Activated CD4-positive, alpha-beta T cell treated with anti-CD3 and anti-CD28 coated beads, Interleukin-2, amount 50 U/mL, for 4 hours (primary cell): ENCODE data around the gene RPS5.
A peak's percentile ranks its signal among the peaks of the same experiment; 100 is the strongest.
"Not testable (repeated sequence)": the region's sequence is repeated elsewhere in the genome, so short reads cannot be mapped to it uniquely, and the experiment has no call there.

Experiments
- DNase-seq, 2 experiments: peaks; one replicate each; pipeline ENCODE4 v3.0.0-alpha.2; 2020

The RPS5 gene

DNA sequence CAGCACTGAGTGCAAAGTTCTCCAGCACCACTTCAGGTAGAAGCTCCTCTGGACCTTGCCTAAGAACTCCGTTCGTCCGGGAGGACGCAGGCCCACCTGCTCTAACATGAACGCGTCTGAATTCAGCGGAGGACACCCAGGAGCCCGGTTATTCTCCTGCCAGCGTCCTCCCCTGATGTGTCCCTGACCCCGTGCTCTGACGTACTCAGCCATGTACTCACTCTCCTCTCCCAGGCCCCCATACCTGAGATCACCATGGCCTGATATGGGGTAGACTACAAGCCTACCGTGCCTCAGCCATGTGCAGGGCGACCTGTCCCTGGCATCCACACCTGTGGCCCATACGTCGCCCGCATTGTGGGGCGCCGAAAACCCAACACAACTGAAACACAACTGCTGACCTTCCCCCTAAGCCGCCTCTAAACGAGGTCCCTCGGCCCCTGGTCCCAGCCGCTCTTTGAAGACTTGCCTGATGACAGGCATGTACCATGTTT, 20.6 kb downstream of the RPS5 start:
- no peak for DNase-seq

DNA sequence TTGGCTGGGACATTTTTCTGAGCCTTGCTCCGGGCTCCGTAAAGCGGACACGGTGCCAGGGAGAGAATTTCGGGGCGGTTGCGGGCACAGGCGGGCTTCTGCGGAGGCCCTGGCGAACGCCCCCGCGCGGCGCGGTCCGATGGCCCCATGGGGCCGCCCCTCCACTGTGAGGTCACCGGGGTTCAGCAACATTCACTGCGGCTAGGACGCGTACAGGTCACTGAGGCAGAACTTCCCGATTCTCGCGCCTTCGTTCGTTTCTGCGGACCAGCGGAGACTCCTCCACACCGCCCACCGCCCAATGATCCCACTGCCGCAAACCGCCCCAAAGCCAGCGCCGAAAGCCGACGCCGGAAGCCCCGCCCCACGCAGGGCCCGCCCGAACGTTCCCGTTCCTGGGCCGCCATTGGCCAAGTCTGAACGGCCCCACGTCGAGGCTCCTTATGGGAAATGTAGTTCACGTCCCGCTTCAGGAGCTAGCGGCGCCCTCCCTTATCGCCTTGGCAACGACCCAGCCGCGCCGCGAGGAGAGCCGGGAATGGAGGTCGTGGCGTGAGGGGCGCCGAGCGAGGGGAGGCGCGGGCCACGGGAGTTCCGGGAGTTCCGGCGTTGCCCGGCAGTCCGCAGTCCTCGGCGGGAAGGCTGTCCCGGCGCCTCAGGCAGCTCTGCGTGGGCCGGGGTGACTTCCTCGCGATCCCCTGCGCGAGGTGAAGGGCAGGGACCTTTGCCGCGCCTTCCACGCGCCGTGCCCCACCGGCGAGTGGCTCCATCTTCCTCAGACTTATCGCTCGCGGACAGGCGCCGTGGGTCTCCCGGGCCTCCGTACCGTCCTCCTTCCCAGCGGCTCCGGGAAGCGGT, 21.3 kb downstream of the RPS5 start, which contains the start of gene ZNF584:
Gene ZNF584, plus strand, starts transcription at position 498 of the 858 bp plus-strand sequence. CDS start 499 bp downstream, outside the sequence.
- DNase-seq, result peak; percentile 92 to 94

DNA sequence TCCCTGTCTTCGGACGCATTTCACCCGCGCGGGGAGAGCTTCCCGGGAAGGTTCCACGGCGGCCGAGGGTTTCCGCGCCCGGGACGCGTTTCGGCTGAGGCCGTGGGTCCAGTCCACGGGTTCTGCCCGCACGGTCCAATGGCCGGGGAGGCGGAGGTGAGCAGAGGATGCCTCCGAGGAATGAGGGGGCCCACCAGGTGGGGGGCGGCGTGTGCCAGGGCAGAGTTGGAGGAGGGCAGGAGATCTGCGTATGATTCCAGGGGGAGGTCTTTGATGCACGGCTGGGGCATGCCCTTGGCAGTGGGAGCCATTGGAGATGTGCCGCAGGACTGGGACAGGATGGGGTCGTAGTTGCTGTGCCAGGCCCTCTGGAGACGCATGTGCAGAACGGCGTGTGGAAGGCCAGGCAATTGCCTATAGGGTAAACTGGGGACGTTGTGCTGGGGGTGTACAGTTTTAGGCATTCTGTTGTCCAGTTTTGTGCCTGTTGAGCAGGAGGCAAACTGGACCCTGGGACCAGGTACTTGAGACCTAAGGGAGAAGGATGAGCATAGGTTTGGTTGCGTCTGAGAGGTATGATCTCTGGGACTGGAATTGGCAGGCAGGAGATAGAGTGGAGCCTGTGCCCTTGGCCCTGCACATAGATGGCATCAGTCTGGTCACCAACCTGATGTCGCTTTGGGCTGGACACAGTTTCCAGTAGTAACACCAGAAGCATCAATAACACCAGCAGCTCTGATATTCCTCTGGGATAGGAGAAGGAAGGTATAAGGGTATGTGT, 22.1 kb downstream of the RPS5 start:
- peak in 1 of 2 experiments; percentile 11 for DNase-seq

DNA sequence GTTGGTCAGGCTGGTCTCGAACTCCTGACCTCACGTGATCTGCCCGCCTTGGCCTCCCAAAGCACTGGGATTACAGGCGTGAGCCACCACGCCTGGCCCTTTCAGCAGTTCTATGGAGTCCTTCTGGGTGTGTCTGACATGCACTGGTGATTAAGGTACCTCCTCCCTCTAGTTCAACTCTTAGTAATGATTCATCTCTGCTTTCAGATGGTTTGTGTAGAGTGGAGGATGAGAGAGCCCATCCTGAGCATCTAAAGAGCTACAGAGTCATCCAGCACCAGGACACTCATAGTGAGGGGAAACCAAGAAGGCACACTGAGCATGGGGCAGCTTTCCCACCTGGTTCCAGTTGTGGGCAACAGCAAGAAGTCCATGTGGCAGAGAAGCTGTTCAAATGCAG, 29.5 kb downstream of the RPS5 start:
- no peak for DNase-seq

DNA sequence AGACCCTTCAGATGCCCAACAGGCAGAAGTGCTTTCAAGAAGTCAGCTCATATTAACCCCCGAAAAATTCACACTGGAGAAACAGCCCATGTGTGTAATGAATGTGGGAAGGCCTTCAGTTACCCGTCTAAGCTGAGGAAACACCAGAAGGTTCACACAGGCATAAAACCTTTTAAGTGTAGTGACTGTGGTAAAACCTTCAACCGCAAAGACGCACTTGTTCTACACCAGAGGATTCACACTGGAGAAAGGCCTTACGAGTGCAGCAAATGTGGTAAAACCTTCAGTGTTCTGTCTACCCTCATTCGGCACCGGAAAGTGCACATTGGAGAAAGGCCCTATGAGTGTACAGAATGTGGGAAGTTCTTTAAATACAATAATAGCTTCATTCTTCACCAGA, 30.0 kb downstream of the RPS5 start:
- no peak for DNase-seq

DNA sequence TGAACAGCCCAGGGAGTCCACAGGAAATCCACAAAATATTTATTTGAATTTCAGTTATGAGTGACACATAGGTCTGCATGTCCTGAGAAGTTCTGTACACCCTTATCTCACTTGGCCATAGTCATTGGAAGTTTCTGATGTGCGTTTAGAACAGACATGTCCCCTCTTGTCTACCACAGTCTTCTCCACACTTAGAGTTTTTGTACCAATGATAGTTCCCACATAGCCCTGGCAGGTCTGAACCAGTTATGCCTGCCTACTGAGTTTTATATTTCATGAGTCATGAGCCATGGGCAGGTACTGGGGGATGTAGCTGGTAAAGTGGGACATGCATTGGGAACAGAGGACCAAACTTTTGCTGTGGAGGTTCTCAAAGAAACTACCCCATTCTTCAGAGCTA, 41.5 kb downstream of the RPS5 start:
- DNase-seq, result no peak

DNA sequence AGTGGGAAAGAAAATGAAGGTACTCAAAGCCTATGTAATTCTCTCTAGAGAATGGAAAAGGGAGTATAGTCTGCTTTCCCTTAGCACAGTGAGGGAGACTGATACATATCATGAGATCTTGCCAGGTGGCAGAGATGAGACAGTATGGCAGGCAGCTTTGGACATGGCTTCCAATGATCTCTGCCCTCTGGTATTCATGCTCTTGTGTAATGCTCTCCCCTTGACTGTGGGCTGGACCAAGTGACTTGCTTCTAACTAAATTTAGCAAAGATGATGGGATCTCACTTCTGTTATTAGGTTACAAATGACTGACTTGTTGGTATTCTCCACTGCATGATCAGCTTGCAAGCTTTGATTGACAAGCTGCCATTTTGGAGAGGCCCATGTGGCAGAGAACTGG, 42.7 kb downstream of the RPS5 start:
- DNase-seq, result no peak

DNA sequence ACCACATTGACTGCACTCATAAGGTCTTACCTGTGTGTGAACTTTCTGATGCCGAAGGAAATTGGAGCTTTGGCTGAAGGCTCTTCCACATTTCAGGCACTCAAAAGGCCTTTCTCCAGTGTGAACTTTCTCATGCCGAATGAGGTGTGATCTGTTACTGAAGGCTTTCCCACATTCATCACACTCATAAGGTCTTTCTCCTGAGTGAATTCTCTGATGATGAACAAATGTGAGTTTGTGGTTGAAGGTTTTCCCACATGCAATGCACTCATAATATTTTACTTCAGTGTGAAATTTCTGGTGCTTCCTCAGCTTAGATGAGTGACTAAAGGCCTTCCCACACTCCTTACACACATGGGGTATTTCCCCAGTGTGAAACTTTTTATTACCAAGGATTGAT, 47.1 kb downstream of the RPS5 start:
- no peak for DNase-seq

DNA sequence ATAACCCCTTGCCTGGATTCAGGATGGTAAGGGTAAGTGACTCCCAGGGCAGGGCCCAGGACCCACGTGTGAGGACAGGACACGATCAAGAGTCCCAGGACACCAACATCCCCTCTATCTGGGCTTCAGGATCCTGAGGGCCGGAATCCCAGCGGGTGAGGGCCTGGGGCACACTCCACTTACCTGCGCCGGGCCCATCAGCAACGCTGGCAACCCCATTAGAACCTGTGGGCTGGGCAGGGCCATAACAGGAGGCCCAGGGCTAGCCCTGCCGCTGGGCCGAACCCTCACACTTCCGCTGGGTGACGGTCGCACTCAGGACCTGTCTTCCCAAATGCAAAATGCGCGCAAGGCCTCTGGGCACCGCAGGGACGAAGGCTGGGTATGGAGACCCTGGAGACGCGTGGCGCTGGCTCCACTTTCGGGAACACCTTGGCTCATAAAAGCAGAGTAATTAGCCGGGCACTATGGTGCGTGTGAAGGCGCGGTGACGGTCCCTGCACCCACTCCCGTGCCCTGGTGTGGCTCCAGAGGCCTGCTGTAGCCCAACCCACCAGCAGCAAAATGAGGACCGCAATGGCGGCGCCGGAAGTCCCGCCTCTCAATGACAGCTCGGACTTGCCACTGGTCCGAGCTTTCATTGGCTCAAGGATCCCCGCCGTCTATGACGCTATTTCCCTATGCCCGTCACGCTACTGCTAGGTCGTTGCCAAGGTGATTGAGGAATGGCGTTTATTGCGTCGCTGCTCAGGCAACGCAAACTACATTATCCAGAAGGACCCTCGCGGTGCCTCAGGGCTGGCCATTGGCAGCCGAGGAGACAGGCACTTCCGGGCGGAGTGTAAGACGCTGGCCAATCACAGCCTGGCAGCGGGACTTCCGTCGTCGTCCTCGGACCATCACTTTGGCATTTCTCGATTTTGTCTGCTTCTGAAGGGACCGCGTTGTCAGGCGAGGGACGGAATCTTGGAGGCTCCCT, 52.8 kb downstream of the RPS5 start, which contains the start of gene ZNF132:
Gene ZNF132, minus strand, starts transcription at position 578 of the 979 bp plus-strand sequence. Its CDS starts 332 bp downstream, at position 246.
- peak; percentile 92 to 93 for DNase-seq

DNA sequence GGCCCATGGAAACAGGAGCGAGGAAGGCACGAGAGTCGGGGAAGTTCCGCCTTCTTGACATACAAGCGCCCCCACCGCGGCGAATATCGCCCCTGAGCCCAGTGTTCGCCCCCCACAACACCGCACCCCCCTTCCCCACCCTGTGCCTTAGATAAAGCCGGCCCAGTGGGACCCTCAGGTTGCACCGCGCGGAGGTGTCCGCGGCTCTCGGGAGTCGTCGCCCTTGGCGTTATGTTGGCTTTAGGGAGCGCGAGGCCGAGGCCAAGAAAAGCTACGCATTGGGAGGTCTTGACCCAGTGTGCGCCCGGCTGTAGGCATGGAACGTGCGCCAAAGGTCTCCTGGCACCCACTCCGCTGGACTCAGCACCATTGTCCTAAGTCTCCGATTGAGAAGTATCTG, 53.5 kb downstream of the RPS5 start:
- DNase-seq, result no peak

DNA sequence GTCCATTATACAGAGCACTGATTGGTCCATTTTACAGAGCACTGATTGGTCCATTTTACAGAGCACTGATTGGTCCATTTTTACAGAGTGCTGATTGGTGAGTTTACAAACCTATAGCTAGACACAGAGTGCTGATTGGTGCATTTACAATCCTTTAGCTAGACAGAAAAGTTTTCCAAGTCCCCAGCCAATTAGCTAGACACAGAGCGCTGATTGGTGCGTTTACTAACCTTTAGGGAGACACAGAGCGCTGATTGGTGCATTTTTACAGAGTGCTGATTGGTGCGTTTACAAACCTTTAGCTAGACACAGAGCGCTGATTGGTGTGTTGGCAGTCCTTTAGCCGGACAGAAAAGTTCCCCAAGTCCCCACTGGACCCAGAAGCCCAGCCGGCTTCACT, 55.9 kb downstream of the RPS5 start:
- not testable (repeated sequence) for DNase-seq
